ENCODE results near the gene PARP6.

PARP6 gene

DNA sequence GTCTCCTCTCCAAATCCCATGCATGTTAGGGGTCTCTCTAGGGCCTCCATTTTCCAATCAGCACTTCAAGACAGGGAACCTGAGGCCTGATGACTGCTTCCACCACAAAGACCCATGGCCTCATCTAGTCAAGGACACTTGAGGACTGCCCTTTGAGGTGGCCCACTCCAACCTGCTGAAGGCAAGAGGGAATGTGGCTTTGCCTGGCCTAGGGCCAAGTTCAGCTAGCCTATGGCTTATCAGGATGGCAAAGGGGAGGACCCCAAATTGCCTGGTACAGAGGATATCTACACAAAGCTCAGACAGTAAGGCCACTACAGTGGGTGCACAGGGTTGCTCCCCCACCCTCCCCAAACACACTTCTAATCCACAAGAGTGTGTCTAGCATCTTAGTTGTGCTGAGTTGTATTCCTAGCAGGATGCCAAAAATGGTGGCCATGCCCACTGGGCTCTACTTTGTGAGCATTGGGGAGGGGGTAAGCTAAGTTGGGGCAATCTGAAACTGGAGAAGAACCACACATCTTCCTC is 64.7 kb downstream of the PARP6 start:
- Histone ChIP-seq H3K9me2 (replicated peaks; ENCODE audit: control insufficient read depth, low read length) (no peaks in the 10 kb centered on the region), H3K79me2 (ENCODE audit: control insufficient read depth, low read length) (peaks cover 36% of the 10 kb centered on the region), H3K27me3 (ENCODE audit: control insufficient read depth, low read length) (no peaks in the 10 kb centered on the region), H3F3A (ENCODE audit: control insufficient read depth, insufficient read depth) (peaks cover 58% of the 10 kb centered on the region), H3K36me3 (ENCODE audit: control insufficient read depth, low read length) (peaks cover 98% of the 10 kb centered on the region), H3K4me2 (ENCODE audit: low read length) (no peak overlapping the region), H3K4me3 (ENCODE audit: low read length) (no peak overlapping the region), H4K20me1 (ENCODE audit: control insufficient read depth, insufficient read depth, low read depth, low read length) (peaks cover 61% of the 10 kb centered on the region), H3K27ac (ENCODE audit: low read depth, low read length) (no peak overlapping the region), H3K9me3 (ENCODE audit: control insufficient read depth, insufficient read depth, low read length) (no peaks in the 10 kb centered on the region), H3K4me1 (ENCODE audit: control insufficient read depth, low read length) (no peaks in the 10 kb centered on the region)
- TF ChIP-seq, protein P1, sequence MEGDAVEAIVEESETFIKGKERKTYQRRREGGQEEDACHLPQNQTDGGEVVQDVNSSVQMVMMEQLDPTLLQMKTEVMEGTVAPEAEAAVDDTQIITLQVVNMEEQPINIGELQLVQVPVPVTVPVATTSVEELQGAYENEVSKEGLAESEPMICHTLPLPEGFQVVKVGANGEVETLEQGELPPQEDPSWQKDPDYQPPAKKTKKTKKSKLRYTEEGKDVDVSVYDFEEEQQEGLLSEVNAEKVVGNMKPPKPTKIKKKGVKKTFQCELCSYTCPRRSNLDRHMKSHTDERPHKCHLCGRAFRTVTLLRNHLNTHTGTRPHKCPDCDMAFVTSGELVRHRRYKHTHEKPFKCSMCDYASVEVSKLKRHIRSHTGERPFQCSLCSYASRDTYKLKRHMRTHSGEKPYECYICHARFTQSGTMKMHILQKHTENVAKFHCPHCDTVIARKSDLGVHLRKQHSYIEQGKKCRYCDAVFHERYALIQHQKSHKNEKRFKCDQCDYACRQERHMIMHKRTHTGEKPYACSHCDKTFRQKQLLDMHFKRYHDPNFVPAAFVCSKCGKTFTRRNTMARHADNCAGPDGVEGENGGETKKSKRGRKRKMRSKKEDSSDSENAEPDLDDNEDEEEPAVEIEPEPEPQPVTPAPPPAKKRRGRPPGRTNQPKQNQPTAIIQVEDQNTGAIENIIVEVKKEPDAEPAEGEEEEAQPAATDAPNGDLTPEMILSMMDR (IDR thresholded peaks at IDR 0.05; ENCODE audit: low read depth, low read length, poor library complexity, severe bottlenecking), result no peak
- TF ChIP-seq EZH2phosphoT487 (IDR thresholded peaks at IDR 0.05; ENCODE audit: borderline replicate concordance, low read length), result no peak

- TF ChIP-seq, protein P1 (IDR thresholded peaks at IDR 0.05; ENCODE audit: low read depth, low read length, poor library complexity, severe bottlenecking), result no peak
- TF ChIP-seq EZH2phosphoT487 (IDR thresholded peaks at IDR 0.05; ENCODE audit: borderline replicate concordance, low read length), result no peak
- no peak overlapping the region for H3K27ac ChIP-seq (ENCODE audit: low read depth, low read length)
- no peak overlapping the region for H3K4me3 ChIP-seq (ENCODE audit: low read length)
- H3K36me3 ChIP-seq (ENCODE audit: control insufficient read depth, low read length), result peaks cover 98% of the 10 kb centered on the region
- H3K79me2 ChIP-seq (ENCODE audit: control insufficient read depth, low read length), result peaks cover 29% of the 10 kb centered on the region
- peaks cover 64% of the 10 kb centered on the region for H4K20me1 ChIP-seq (ENCODE audit: control insufficient read depth, insufficient read depth, low read depth, low read length)
- no peak overlapping the region for H3K4me2 ChIP-seq (ENCODE audit: low read length)
- 0 out of 2 replicates have a peak, but pooled peaks cover under 1% of the 10 kb centered on the region for H3K4me1 ChIP-seq (ENCODE audit: control insufficient read depth, low read length)
- H3K9me3 ChIP-seq (ENCODE audit: control insufficient read depth, insufficient read depth, low read length), result no peaks in the 10 kb centered on the region
- no peaks in the 10 kb centered on the region for H3K27me3 ChIP-seq (ENCODE audit: control insufficient read depth, low read length)
- no peaks in the 10 kb centered on the region for H3K9me2 ChIP-seq (replicated peaks; ENCODE audit: control insufficient read depth, low read length)
- H3F3A ChIP-seq (ENCODE audit: control insufficient read depth, insufficient read depth), result peaks cover 63% of the 10 kb centered on the region
These were observed 65.7 kb downstream of the PARP6 start for GRCh38 chr15:72206677-72207000.

DNA sequence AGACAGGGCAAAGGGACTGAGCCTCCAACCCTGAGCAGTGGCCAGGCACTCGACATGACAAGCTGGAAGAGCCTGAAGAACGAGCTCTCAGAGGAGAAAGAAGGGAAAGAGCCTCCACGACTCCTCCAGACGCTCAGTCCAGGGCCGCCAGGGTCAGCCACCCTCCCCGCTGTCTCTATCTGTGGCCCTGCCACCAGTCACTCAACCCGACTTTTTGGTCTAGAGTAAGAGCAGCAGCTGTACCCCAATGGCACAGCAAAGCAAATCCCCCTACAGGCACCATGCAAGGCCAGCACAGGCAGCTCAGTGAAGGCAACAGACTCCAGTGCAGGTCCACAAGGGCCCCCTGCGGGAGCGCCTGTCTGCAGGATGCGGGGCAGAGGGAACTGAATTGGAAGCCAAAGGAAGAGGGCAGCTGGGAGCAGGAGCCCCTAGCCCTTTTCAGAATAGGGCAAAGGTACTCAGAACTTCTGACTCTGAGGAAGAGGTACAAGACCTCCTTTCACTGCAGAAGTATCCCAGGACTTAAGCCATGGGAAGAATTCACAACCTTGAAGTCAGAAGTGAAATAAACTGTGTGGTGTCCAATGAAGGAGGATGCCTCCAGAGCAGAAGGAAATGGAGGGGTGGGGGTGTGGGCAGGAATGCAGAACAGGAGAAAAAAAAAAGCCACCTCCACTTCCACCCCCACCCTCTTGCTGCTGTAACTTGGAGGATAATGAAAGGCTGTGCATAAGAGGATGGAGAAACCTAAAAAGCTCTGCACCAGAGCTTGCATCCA is 66.3 kb downstream of the PARP6 start:
- Histone ChIP-seq H3K27ac (ENCODE audit: low read depth, low read length) (no peak overlapping the region), H3K36me3 (ENCODE audit: control insufficient read depth, low read length) (peaks cover 98% of the 10 kb centered on the region), H3K4me2 (ENCODE audit: low read length) (no peak overlapping the region), H3K27me3 (ENCODE audit: control insufficient read depth, low read length) (no peaks in the 10 kb centered on the region), H3F3A (ENCODE audit: control insufficient read depth, insufficient read depth) (peaks cover 66% of the 10 kb centered on the region), H3K9me2 (replicated peaks; ENCODE audit: control insufficient read depth, low read length) (no peaks in the 10 kb centered on the region), H3K4me1 (ENCODE audit: control insufficient read depth, low read length) (0 out of 2 replicates have a peak, but pooled peaks cover 4% of the 10 kb centered on the region), H3K4me3 (ENCODE audit: low read length) (no peak overlapping the region), H4K20me1 (ENCODE audit: control insufficient read depth, insufficient read depth, low read depth, low read length) (peaks cover 61% of the 10 kb centered on the region), H3K9me3 (ENCODE audit: control insufficient read depth, insufficient read depth, low read length) (no peaks in the 10 kb centered on the region), H3K79me2 (ENCODE audit: control insufficient read depth, low read length) (peaks cover 24% of the 10 kb centered on the region)
- no peak for TF ChIP-seq EZH2phosphoT487 (IDR thresholded peaks at IDR 0.05; ENCODE audit: borderline replicate concordance, low read length)
- TF ChIP-seq, protein P1 (IDR thresholded peaks at IDR 0.05; ENCODE audit: low read depth, low read length, poor library complexity, severe bottlenecking), result no peak
